Measurements from ENCODE around the gene ICAM4. TPM values are rescaled to one million over a fixed set of nuclear protein-coding genes. Genes with fewer than 3 reads are reported as not detected.

Gene ICAM4
- total RNA-seq, 1 donor from 2014 or later, result 0.13 TPM

GRCh38 chr19:10325732-10326131, 39.0 kb downstream of the ICAM4 start:
- no peak for TF ChIP-seq CTCF (IDR thresholded peaks at IDR 0.05; ENCODE audit: insufficient read depth, low read length, poor library complexity, severe bottlenecking)
- Histone ChIP-seq H3K36me3 (ENCODE audit: control insufficient read depth, insufficient read depth, low read length) (peaks cover 6% of the 10 kb centered on the region), H3K4me3 (ENCODE audit: low read depth, low read length) (no peak overlapping the region), H3K27me3 (ENCODE audit: control insufficient read depth, insufficient read depth, low read length) (no peaks in the 10 kb centered on the region)
- DNase-seq (ENCODE audit: low read depth), result no peak

- no peak for TF ChIP-seq CTCF (IDR thresholded peaks at IDR 0.05; ENCODE audit: insufficient read depth, low read length, poor library complexity, severe bottlenecking)
- no peak for DNase-seq (ENCODE audit: low read depth)
- Histone ChIP-seq H3K36me3 (ENCODE audit: control insufficient read depth, insufficient read depth, low read length) (peaks cover 6% of the 10 kb centered on the region), H3K4me3 (ENCODE audit: low read depth, low read length) (no peak overlapping the region), H3K27me3 (ENCODE audit: control insufficient read depth, insufficient read depth, low read length) (no peaks in the 10 kb centered on the region)
Observed at GRCh38 chr19:10327793-10328192, 41.0 kb downstream of the ICAM4 start.

GRCh38 chr19:10328558-10329429, 42.0 kb downstream of the ICAM4 start:
- no peak for DNase-seq (ENCODE audit: low read depth)
- H3K4me3 ChIP-seq (ENCODE audit: low read depth, low read length), result no peak overlapping the region
- no peaks in the 10 kb centered on the region for H3K27me3 ChIP-seq (ENCODE audit: control insufficient read depth, insufficient read depth, low read length)
- H3K36me3 ChIP-seq (ENCODE audit: control insufficient read depth, insufficient read depth, low read length), result peaks cover 6% of the 10 kb centered on the region
- no peak for TF ChIP-seq CTCF (IDR thresholded peaks at IDR 0.05; ENCODE audit: insufficient read depth, low read length, poor library complexity, severe bottlenecking)

- Histone ChIP-seq H3K36me3 (ENCODE audit: control insufficient read depth, insufficient read depth, low read length) (peaks cover 6% of the 10 kb centered on the region), H3K4me3 (ENCODE audit: low read depth, low read length) (no peak overlapping the region), H3K27me3 (ENCODE audit: control insufficient read depth, insufficient read depth, low read length) (no peaks in the 10 kb centered on the region)
- no peak for TF ChIP-seq CTCF (IDR thresholded peaks at IDR 0.05; ENCODE audit: insufficient read depth, low read length, poor library complexity, severe bottlenecking)
- DNase-seq (ENCODE audit: low read depth), result no peak
Observed at GRCh38 chr19:10329555-10329954, 42.8 kb downstream of the ICAM4 start.

GRCh38 chr19:10332158-10332964, 45.6 kb downstream of the ICAM4 start:
- H3K27me3 ChIP-seq (ENCODE audit: control insufficient read depth, insufficient read depth, low read length), result no peaks in the 10 kb centered on the region
- DNase-seq (ENCODE audit: low read depth), result no peak
- TF ChIP-seq CTCF (IDR thresholded peaks at IDR 0.05; ENCODE audit: insufficient read depth, low read length, poor library complexity, severe bottlenecking), result peak; percentile 20
- H3K4me3 ChIP-seq (ENCODE audit: low read depth, low read length), result peak overlapping the region; percentile 97
- H3K36me3 ChIP-seq (ENCODE audit: control insufficient read depth, insufficient read depth, low read length), result peaks cover 5% of the 10 kb centered on the region
